HG03439 (cell line): ENCODE results near the gene ARL14EP.

Experiments
- ATAC-seq: cut with Tn5 transposase; IDR thresholded peaks from one replicate; pipeline ENCODE4 v1.9.1; 2021; ENCODE audit warnings: mild to moderate bottlenecking, moderate library complexity; ENCODE audit not compliant: unreplicated experiment

ARL14EP gene

GRCh38 chr11:30368394-30368793 lies 45.5 kb downstream of the ARL14EP start:
- ATAC-seq, result no peak

- no peak for ATAC-seq
Measured at GRCh38 chr11:30370164-30370563, 47.3 kb downstream of the ARL14EP start.

DNA sequence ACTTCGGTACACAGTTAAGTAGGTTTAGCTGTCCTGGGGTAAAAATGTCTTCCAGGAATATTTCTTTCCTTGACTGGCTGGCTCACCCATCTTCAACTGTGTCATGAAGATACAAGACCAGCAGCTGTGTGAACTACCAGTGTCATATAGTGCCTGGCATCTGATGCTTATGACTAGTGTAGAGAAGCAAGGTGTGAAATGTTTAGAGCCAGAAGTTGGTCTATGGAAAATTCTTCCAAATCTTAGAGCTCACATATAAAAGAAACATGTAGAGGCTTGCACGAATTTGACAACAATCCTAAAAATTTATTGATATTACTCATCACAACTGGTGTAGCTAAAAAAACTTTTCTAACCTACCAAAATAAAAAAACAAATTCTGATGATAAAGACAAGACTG lies 54.4 kb downstream of the ARL14EP start:
- no peak for ATAC-seq

- ATAC-seq, result no peak
Measured at GRCh38 chr11:30380846-30381245, 57.9 kb downstream of the ARL14EP start.

DNA sequence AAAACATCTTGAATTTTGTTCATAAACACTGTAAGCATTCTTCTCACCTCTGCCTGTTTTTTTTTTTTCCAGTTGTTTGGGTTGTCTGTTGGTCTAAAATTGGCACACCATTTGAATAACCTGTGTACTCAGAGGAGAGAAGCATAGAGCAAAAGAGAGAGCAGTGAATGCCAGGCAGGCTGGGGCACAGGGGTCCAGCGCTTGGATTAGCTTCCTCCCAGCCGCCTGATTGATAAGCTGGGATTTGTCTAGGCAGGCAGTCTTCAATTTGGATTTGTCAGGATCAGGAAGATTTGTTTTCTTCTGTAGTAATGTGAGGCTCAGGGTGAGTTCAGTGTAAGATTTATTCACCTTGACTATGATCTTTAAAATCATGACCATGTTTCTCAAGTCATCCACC lies 59.0 kb downstream of the ARL14EP start:
- ATAC-seq, result no peak
